HFF-Myc (cell line): ENCODE data around the gene CEBPE.
"Not testable (repeated sequence)": the region's sequence is repeated elsewhere in the genome, so short reads cannot be mapped to it uniquely, and the experiment has no call there.

Source experiments
- DNase-seq: peaks from one replicate; pipeline ENCODE4 v3.0.0-alpha.2; 2011; ENCODE audit warnings: low read depth; ENCODE audit errors: extremely low read depth
- H3K4me3 ChIP-seq: replicated peaks from 2 replicates; pipeline ENCODE4 v1.5.1; 2011; ENCODE audit warnings: low read depth, mild to moderate bottlenecking, control low read depth, low read length
- TF ChIP-seq, protein P1 (sequence below): IDR thresholded peaks from 2 replicates; pipeline ENCODE4 v1.5.1; 2012; ENCODE audit warnings: mild to moderate bottlenecking, low read depth, low read length, control low read depth; ENCODE audit errors: missing control alignments

The CEBPE gene

GRCh38 chr14:23112359-23113178, 6.5 kb downstream of the CEBPE start:
- TF ChIP-seq, protein P1, sequence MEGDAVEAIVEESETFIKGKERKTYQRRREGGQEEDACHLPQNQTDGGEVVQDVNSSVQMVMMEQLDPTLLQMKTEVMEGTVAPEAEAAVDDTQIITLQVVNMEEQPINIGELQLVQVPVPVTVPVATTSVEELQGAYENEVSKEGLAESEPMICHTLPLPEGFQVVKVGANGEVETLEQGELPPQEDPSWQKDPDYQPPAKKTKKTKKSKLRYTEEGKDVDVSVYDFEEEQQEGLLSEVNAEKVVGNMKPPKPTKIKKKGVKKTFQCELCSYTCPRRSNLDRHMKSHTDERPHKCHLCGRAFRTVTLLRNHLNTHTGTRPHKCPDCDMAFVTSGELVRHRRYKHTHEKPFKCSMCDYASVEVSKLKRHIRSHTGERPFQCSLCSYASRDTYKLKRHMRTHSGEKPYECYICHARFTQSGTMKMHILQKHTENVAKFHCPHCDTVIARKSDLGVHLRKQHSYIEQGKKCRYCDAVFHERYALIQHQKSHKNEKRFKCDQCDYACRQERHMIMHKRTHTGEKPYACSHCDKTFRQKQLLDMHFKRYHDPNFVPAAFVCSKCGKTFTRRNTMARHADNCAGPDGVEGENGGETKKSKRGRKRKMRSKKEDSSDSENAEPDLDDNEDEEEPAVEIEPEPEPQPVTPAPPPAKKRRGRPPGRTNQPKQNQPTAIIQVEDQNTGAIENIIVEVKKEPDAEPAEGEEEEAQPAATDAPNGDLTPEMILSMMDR: no peak
- DNase-seq: no peak
- H3K4me3 ChIP-seq: no peak overlapping the region

DNA sequence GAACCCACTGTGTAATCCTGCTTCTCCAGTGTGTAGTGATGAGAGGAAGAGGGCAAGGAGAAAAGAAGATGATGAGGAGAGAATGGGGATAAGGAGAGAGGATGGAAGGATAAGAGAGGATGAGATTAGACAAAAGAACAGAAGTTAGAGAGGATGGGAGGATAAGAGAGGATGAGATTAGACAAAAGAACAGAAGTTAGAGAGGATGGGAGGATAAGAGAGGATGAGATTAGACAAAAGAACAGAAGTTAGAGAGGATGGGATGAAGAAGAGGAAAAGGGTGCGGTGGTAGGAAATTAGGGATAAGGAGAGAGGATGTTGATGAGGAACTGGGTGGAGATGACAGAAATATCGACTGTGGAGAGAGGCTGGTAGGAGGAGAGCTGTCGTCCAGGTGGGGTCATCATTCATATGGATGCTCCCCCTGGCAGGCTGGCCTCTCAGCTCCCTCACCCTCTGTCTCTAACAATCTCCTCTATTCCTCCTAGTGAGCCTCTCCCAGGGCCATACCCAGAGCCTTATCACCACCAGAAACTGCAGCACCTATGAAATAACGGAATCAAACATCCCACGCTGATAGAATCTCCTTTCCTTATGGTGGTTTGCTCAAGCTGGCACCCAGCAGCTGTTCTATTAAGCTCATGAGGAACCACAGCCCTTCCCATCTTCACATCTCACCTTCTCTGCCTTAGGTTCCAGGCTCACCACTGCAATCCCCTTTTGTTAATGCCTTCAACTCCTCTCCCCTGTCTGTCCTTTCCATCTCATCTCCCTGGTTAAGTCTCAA, 8.3 kb downstream of the CEBPE start:
- no peak for DNase-seq
- no peak overlapping the region for H3K4me3 ChIP-seq
- TF ChIP-seq, protein P1: no peak

DNA sequence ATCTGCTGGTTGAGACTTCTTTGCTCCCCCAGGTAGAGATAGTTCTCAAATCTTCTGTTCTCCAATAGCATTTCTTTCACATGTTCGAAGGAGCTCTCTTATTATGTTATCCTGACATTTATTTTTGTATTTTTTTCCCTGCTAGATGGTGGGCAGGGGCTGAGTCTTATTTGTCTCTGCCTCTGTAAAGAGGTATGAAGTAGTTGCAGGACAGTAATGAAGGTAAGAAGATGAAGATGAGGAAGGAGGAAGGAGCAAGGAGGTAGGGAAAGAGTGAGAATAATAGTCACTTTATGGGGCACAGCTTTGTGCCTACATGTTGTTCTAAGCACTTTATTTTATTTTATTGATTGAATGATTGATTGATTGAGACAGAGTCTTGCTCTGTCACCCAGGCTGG, 9.3 kb downstream of the CEBPE start:
- DNase-seq: no peak
- H3K4me3 ChIP-seq: no peak overlapping the region
- TF ChIP-seq, protein P1: no peak

DNA sequence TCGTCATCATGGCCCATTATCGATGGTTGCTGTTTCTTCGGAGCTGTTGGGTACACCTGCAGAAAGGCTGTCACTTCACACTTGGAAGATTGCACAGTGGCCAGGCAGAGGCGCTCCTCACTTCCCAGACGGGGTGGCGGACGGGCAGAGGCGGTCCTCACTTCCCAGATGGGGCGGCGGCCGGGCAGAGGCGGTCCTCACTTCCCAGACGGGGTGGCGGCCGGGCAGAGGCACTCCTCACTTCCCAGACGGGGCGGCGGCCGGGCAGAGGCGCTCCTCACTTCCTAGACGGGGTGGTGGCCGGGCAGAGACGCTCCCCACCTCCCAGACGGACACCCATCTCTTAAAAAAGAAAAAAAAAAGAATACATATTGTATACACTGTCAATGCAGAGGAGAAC, 10.9 kb downstream of the CEBPE start:
- not testable (repeated sequence) for DNase-seq, H3K4me3 ChIP-seq

GRCh38 chr14:23107620-23108019, 11.4 kb downstream of the CEBPE start:
- H3K4me3 ChIP-seq, DNase-seq: not testable (repeated sequence)

DNA sequence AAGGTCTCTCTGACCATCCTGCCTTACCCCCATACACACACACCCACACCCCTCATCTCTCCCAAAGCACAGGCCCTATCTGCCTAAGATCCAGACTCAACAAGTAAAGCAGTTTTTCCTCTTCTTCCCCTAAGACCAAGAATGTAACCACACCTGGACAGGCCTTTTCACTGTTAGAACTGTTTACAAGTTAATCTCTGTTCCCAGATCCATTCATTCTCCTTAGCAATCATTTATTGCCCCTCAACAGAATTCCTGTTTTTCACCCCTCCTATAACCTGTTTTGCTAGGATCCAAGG, 12.4 kb downstream of the CEBPE start:
- DNase-seq: no peak
- no peak overlapping the region for H3K4me3 ChIP-seq
- TF ChIP-seq, protein P1: no peak

GRCh38 chr14:23105348-23105824, 13.7 kb downstream of the CEBPE start:
- TF ChIP-seq, protein P1: no peak
- H3K4me3 ChIP-seq: no peak overlapping the region
- no peak for DNase-seq
